Pancreas (tissue), 10 donors: ENCODE measurements around the gene C1orf105. TPM values are rescaled to one million over a fixed set of nuclear protein-coding genes. Genes with fewer than 3 reads are reported as not detected.

ENCODE experiments used
- ATAC-seq, 4 donors: fragments of 200-7000 bp; cut with Tn5 transposase; one replicate each; pipeline versions ENCODE4 v1.8.0 to v1.9.1; 2020; ENCODE audit warnings: mild to moderate bottlenecking in 4 of 4, moderate library complexity in 4 of 4
- DNase-seq, 6 donors: peaks; one replicate each; pipeline ENCODE4 v3.0.0-alpha.2; 2020
- FAIRE-seq: peaks from 2 replicates; lab custom pipeline; 2012; peaks lifted over from hg19 to GRCh38; lab: Jason Lieb, UNC
- H3K27ac ChIP-seq, 4 donors: fragments of 200-600 bp; sonication (generic); 1 replicate in 3 of 4; 2 replicates in 1 of 4; pipeline versions ENCODE4 v1.5.0 to v1.8.0; 2020
- H3K27me3 ChIP-seq, 4 donors: fragments of 200-600 bp; one replicate each; pipeline ENCODE4 v1.8.0; 2021
- H3K36me3 ChIP-seq, 3 donors: fragments of 200-600 bp; sonication (generic) in 1 of 3; one replicate each; pipeline versions ENCODE4 v1.5.0 to v1.8.0; 2020 to 2021
- H3K4me1 ChIP-seq, 3 donors: fragments of 200-600 bp; one replicate each; pipeline ENCODE4 v1.8.0; 2021
- H3K4me3 ChIP-seq, 4 donors: fragments of 200-600 bp; sonication (generic) in 2 of 4; one replicate each; pipeline versions ENCODE4 v1.5.0 to v1.8.0; 2020 to 2021
- H3K9me3 ChIP-seq, 4 donors: fragments of 200-600 bp; one replicate each; pipeline ENCODE4 v1.8.0; 2021
- CTCF ChIP-seq, 4 donors: fragments of 200-600 bp; sonication (generic) in 3 of 4; IDR thresholded peaks; one replicate each; pipeline versions ENCODE4 v1.5.0 to v1.8.0; 2021; ENCODE audit warnings: antibody characterized with exemption in 4 of 4
- WGBS, 2 donors: extraction: QIAGEN DNeasy Blood & Tissue Kit; methylation state at CpG; one replicate each; pipeline ENCODE4 v1.1.7; 2013; 5-methylcytosine and 5-hydroxymethylcytosine counted together
- intact Hi-C, 3 donors: fragments of 100-400 bp; cut with DNase I; formaldehyde crosslinking; loops; one replicate each; pipeline versions ENCODE4 v1.11.1 to v1.14.2; 2022
- polyA plus RNA-seq, 2 donors: library from polyadenylated mRNA; stranded (reverse); fragments of 200-250 nt; gene quantifications; one replicate each; pipeline ENCODE4 v1.2.3, GENCODE V29; 2013
- total RNA-seq, 6 donors: library from RNA; stranded (reverse); fragmentation: NEBNext Ultra II Directional in 4 of 6; extraction: Animal tissue kit (Norgen Biotek cat#: 25700) in 4 of 6; gene quantifications; one replicate each; pipeline versions ENCODE4 v1.2.1 to v1.2.4, GENCODE V29; 2021 to 2023
- donor health status: healthy with polysubstance abuse.
- donor health status: DM: no; HTN: no; CAD: no; lungs with moderate emphysema.
- donor health status: DM: no; HTN: no; CAD: no.
- donor health status: control.
- donor health status: control.
- donor health status: Bipolar disorder and iron deficiency.
- donor health status: DM: yes; HTN: yes; CAD: no.
- donor health status: DM: no; HTN: no; CAD: no.
- donor health status: DM: no; HTN: no; CAD: no.
- donor health status: DM: yes; HTN: yes; CAD: no.

C1orf105 gene
- total and polyA plus RNA-seq, 8 donors: not detected

GRCh38 chr1:172427191-172427590, 6.7 kb downstream of the C1orf105 start:
- intact Hi-C loops: loop anchor here in 2 of 3 donors (10.0 kb wide), 2 partner anchors 298 to 422 kb away; no protein-coding TSS in a partner anchor
- no peak overlapping the region for H3K4me3 ChIP-seq
- no peak for FAIRE-seq
- no peaks in the 10 kb centered on the region for H3K27me3 ChIP-seq
- H3K27ac ChIP-seq: no peak overlapping the region
- no peak for ATAC-seq
- H3K36me3 ChIP-seq: no peaks in the 10 kb centered on the region
- no peaks in the 10 kb centered on the region for H3K9me3 ChIP-seq
- TF ChIP-seq CTCF (IDR thresholded peaks at IDR 0.05): no peak
- DNase-seq: no peak
- WGBS, 2 donors: 90 to 93% methylated on average over 2 of the region's 2 CpGs
- peaks cover 4 to 9% (median 9%) of the 10 kb centered on the region in 3 donors for H3K4me1 ChIP-seq

- TF ChIP-seq CTCF (IDR thresholded peaks at IDR 0.05): peak in 3 of 4 donors; percentile 36 to 61 (median 49)
- Histone ChIP-seq H3K9me3 (no peaks in the 10 kb centered on the region), H3K27me3 (no peaks in the 10 kb centered on the region), H3K27ac (no peak overlapping the region), H3K36me3 (no peaks in the 10 kb centered on the region), H3K4me1 (peaks cover 6 to 12% (median 11%) of the 10 kb centered on the region in 3 donors), H3K4me3 (no peak overlapping the region)
- FAIRE-seq (peak; percentile 61), DNase-seq (peak in 1 of 6 donors; percentile 33), ATAC-seq (peak; percentile 38 to 79 (median 72))
- intact Hi-C loops: loop anchor here in 2 of 3 donors (10.0 kb wide), 2 partner anchors 295 to 425 kb away; no protein-coding TSS in a partner anchor
- 57 to 70% methylated on average over 1 of the region's 1 CpG for WGBS, 2 donors
Measured at GRCh38 chr1:172429331-172430127, 9.0 kb downstream of the C1orf105 start.

GRCh38 chr1:172430128-172430454, 9.6 kb downstream of the C1orf105 start:
- TF ChIP-seq CTCF (IDR thresholded peaks at IDR 0.05): no peak
- no peak for FAIRE-seq

GRCh38 chr1:172431204-172431603, 10.7 kb downstream of the C1orf105 start:
- Histone ChIP-seq H3K36me3 (no peaks in the 10 kb centered on the region), H3K27ac (peak overlapping the region in 1 of 4 donors; percentile 64), H3K27me3 (no peaks in the 10 kb centered on the region), H3K4me1 (peaks cover 6 to 12% (median 11%) of the 10 kb centered on the region in 3 donors), H3K4me3 (no peak overlapping the region), H3K9me3 (no peaks in the 10 kb centered on the region)
- intact Hi-C loops: no loop called here
- no peak for ATAC-seq
- no peak for TF ChIP-seq CTCF (IDR thresholded peaks at IDR 0.05)
- WGBS, 2 donors: 66 to 68% methylated on average over 2 of the region's 2 CpGs
- DNase-seq: no peak
- FAIRE-seq: no peak

More at GRCh38 chr1:172430128-172430454, 9.6 kb downstream of the C1orf105 start:
- Histone ChIP-seq H3K4me1 (peaks cover 6 to 12% (median 11%) of the 10 kb centered on the region in 3 donors), H3K27ac (no peak overlapping the region), H3K9me3 (no peaks in the 10 kb centered on the region), H3K36me3 (no peaks in the 10 kb centered on the region), H3K27me3 (no peaks in the 10 kb centered on the region), H3K4me3 (no peak overlapping the region)
- no peak for ATAC-seq
- 61 to 73% methylated on average over 1 of the region's 1 CpG for WGBS, 2 donors
- intact Hi-C loops: no loop called here
- no peak for DNase-seq
